ENCODE results near the gene CCDC27.

Gene CCDC27

DNA sequence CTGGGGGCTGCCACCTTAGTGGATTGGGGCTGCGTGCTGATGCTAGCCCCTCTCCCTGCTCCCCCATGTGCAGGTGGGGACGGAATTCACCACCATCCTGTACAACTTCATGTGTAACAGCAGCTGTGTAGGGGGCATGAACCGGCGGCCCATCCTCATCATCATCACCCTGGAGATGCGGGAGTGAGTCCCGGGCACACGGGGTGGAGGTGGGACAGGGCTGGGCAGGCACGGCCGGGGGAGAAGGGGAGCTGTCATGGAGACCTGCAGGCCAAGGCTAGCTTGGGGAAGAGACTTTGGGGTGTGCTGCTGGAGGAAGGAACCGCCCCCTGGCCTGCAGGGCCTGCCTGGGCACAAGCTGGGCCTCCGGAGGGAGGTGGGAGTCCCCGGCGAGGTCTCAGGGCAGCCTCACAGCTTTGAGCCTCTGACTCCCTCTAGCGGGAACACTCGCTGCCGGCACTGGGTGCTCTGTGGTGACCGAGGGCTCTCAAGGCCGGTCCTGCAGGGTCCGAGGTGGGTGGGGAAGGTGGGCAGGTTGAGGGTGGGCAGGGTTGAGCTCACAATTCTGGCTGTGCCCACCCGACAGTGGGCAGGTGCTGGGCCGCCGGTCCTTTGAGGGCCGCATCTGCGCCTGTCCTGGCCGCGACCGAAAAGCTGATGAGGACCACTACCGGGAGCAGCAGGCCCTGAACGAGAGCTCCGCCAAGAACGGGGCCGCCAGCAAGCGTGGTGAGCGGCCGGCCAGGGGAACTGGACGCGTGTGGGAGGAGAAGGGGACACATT, 25.0 kb upstream of the CCDC27 start:
- in situ Hi-C loops (cut with HindIII; ENCODE audit: low pct_unique_long_range_greater_than_20kb, low sequenced_read_pairs) = no loop called here
- no peak for TF ChIP-seq JUND (IDR thresholded peaks at IDR 0.05; ENCODE audit: low read depth)

DNA sequence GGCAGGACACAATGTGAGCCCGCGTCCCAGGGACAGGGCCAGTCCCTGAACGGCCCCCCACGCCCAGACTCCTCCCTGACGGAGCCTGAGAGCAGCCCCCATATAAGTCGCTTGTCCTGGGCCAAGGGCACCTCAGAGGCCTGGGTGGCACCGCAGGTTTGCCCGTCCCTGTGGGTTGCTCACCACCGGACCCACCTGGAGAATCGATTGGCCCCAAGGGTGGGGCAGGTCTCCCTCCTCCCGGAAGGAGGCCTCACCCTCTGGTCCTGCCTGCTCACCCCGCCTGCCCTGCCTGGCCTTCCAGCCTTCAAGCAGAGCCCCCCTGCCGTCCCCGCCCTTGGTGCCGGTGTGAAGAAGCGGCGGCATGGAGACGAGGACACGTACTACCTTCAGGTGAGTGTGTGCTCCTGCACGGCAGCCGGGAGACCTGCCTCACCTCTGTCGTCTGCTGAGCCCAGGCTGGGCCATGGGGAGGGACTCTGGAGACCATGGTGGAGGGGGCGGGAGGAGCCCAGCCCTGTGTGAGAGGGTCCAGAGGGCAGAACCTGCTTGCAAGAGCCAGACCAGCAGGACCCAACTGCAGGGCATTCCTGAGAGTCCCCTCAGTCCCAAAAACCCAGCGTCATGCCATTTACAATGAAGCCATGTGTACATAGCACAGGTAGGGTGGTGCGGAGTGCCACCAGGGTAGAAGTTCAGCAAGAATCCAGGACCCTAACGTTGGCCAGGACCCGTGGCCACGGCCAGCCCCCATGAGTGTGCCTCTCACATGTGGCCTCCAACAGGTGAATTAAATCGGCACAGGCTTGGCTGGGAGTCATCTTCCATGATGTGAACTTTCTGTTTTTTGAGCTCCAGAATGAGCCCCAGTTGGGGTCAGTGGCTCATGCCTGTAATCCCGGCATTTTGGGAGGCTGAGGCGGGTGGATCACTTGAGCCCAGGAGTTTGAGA, 24.1 kb upstream of the CCDC27 start:
- no peak for DNase-seq (ENCODE audit: low read depth in 1 of 2, low spot score in 1 of 2)
- in situ Hi-C loops (cut with HindIII; ENCODE audit: low pct_unique_long_range_greater_than_20kb, low sequenced_read_pairs) = no loop called here
- TF ChIP-seq JUND (IDR thresholded peaks at IDR 0.05; ENCODE audit: low read depth) = no peak

More for the DNA sequence above, 25.0 kb upstream of the CCDC27 start:
- DNase-seq (ENCODE audit: low read depth in 1 of 2, low spot score in 1 of 2) = no peak

DNA sequence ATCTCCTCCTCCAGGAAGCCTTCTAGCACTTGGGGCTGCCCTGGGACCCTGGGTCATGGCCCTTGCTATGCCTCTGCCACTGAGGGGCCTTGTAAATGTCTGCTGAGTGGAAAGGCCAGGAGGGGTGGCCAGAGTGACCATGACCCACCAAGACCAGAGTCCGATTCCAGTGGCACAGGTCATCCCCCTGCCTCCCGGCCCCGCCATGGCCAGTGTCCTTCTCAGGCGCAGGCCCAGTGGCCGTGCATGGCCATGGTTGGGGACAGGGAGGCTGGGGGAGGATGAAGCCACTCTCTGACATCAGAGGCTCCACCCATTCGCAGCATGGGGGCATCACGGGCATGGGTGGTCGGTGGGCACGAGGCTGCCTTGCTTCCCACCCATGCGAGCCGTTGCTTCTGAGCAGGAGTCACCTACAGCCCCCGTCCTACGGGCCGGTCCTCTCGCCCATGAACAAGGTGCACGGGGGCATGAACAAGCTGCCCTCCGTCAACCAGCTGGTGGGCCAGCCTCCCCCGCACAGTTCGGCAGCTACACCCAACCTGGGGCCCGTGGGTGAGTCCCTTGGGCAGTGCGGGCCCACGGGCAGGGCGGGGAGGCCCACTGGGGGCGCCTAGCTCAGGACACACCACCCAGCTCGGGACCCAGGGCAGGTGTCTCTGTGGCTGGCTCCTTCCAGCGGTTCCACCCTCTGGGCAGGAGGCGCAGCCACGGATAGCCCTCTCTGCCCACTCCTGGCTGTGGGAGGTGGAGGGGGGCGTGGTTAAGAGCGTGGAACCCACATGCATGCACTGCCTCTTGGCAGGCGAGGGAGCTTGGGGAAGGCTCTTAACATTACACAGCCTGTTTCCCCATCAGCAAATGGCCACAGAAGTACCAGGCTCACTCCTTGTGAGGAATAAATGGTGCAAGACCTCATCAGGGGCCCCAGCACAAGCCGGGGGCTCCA, 22.4 kb upstream of the CCDC27 start:
- in situ Hi-C loops (cut with HindIII; ENCODE audit: low pct_unique_long_range_greater_than_20kb, low sequenced_read_pairs) = no loop called here
- TF ChIP-seq JUND (IDR thresholded peaks at IDR 0.05; ENCODE audit: low read depth) = no peak
- DNase-seq (ENCODE audit: low read depth in 1 of 2, low spot score in 1 of 2) = no peak

DNA sequence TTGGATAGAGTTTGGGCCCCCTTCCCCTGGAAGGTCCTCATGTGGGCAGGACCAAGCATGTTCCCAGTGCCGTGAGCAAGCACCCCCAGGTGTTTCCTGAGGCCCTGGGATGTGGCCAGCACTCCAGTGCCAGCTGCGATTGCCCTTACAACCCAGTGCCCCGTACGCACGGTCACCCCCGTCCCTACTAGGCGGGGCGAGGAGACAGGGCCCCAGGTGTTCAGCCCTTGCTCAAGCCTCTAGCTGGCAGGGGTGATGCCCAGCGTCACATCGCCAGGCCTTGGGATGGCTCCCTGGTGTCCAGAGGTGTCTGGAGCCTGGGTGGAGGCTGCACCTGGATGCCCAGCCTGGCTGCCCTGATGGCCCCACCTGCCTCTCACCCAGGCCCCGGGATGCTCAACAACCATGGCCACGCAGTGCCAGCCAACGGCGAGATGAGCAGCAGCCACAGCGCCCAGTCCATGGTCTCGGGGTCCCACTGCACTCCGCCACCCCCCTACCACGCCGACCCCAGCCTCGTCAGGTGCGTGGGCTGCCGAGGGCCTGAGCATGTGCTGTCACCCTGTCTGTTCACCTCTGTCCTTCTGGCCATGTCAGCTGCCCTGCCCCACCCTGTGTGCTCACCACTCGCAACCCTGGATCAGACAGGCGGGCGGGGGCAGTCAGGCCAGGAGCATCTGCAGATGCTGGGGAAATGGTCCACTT, 21.6 kb upstream of the CCDC27 start:
- TF ChIP-seq JUND (IDR thresholded peaks at IDR 0.05; ENCODE audit: low read depth) = no peak
- no peak for DNase-seq (ENCODE audit: low read depth in 1 of 2, low spot score in 1 of 2)
- in situ Hi-C loops (cut with HindIII; ENCODE audit: low pct_unique_long_range_greater_than_20kb, low sequenced_read_pairs) = no loop called here

DNA sequence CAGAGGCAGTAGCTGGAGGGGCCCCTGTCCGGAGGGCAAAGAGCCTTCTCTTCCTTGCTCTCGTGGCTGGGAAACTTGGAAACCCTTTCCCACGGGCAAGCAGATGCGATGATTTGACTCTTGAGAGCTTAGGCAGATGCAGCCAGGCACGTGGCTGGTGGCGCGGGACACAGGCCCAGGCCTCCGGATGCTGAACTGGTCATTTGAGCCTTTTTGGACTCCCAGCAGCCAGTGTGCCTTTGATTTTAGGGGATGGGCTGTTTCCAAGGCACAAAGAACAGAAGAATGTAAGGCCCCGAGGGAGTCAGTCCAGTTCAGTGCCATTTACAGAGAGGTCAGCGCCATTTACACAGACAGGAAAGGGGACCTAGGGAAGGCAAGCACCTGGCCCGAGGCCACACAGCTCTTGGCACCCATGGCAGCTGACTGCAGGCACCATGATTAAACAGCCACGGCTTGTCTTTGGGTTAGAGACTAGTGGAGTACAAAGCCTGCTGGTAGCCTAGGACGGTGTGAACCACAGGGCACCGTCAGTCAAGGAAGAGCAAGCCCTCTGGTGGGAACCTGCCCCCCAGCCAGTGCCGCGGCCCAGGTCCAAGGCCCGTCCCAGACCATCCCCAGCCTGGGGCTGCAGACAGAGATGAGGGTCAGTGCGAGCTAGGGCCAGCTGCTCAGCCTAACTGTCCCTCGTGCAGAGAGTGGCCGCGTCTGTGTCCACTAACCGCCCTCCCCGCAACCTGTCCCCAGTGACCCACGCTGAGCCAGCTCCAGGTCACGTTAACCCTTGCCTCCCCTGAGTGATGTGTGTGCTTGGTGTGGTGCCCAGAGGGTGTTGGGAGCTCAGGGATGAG, 20.4 kb upstream of the CCDC27 start:
- no peak for TF ChIP-seq JUND (IDR thresholded peaks at IDR 0.05; ENCODE audit: low read depth)
- no peak for DNase-seq (ENCODE audit: low read depth in 1 of 2, low spot score in 1 of 2)
- in situ Hi-C loops (cut with HindIII; ENCODE audit: low pct_unique_long_range_greater_than_20kb, low sequenced_read_pairs) = no loop called here

DNA sequence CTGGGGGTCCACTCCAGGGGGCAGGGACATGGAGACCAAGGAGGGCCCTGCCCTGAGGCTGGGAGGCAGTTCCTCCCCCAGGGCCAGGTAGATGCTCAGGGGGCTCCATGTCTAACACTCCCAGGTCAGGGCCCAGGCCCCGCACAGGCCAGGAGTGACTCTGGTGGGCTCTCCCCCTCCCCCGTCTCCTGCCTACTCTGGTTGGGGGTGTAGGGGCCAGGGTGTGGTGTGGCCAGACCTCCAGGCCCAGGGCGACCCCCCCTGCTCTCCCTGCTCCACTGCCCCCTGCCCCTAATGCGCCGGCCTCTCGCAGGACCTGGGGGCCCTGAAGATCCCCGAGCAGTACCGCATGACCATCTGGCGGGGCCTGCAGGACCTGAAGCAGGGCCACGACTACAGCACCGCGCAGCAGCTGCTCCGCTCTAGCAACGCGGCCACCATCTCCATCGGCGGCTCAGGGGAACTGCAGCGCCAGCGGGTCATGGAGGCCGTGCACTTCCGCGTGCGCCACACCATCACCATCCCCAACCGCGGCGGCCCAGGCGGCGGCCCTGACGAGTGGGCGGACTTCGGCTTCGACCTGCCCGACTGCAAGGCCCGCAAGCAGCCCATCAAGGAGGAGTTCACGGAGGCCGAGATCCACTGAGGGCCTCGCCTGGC, 19.7 kb upstream of the CCDC27 start:
- no peak for DNase-seq (ENCODE audit: low read depth in 1 of 2, low spot score in 1 of 2)
- in situ Hi-C loops (cut with HindIII; ENCODE audit: low pct_unique_long_range_greater_than_20kb, low sequenced_read_pairs) = no loop called here
- TF ChIP-seq JUND (IDR thresholded peaks at IDR 0.05; ENCODE audit: low read depth) = no peak

DNA sequence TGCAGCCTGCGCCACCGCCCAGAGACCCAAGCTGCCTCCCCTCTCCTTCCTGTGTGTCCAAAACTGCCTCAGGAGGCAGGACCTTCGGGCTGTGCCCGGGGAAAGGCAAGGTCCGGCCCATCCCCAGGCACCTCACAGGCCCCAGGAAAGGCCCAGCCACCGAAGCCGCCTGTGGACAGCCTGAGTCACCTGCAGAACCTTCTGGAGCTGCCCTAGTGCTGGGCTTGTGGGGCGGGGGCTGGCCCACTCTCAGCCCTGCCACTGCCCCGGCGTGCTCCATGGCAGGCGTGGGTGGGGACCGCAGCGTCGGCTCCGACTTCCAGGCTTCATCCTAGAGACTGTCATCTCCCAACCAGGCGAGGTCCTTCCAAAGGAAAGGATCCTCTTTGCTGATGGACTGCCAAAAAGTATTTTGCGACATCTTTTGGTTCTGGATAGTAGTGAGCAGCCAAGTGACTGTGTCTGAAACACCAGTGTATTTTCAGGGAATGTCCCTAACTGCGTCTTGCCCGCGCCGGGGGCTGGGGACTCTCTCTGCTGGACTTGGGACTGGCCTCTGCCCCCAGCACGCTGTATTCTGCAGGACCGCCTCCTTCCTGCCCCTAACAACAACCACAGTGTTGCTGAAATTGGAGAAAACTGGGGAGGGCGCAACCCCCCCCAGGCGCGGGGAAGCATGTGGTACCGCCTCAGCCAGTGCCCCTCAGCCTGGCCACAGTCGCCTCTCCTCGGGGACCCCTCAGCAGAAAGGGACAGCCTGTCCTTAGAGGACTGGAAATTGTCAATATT, 19.0 kb upstream of the CCDC27 start:
- TF ChIP-seq JUND (IDR thresholded peaks at IDR 0.05; ENCODE audit: low read depth) = no peak
- in situ Hi-C loops (cut with HindIII; ENCODE audit: low pct_unique_long_range_greater_than_20kb, low sequenced_read_pairs) = no loop called here
- no peak for DNase-seq (ENCODE audit: low read depth in 1 of 2, low spot score in 1 of 2)

DNA sequence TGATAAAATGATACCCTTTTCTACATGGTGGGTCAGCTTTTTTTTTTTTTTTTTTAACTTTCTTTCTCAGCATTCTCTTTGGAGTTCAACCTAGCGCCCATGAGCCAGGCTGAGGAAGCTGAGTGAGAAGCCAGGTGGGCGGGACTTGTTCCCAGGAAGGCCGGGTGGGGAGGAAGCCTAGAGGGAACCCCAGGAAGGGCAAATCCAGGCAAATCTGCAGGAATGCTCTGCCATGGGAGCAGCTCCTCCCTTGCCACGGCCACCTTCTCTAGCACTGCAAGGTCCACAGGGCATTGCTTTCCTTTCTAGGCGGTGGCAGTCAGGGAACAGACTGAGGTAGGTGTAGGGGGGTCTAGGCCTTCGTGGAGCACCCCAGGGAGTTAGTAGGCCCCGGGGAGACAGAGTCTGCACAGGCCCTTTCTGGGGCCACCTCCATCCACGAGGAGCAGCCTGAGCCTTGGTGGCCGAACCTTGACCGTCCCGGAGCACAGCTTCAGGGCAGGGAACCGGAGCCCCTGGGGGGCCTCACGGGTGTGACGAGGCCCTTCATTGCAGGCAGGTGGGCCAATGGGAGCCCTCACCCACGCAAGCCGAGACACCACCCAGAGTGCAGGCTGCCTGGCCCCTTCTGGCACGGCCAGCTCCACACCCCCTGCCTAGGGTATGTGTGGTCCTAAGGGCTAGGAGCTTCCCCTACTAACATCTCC, 18.2 kb upstream of the CCDC27 start:
- no peak for TF ChIP-seq JUND (IDR thresholded peaks at IDR 0.05; ENCODE audit: low read depth)
- DNase-seq (ENCODE audit: low read depth in 1 of 2, low spot score in 1 of 2) = no peak
- in situ Hi-C loops (cut with HindIII; ENCODE audit: low pct_unique_long_range_greater_than_20kb, low sequenced_read_pairs) = no loop called here

DNA sequence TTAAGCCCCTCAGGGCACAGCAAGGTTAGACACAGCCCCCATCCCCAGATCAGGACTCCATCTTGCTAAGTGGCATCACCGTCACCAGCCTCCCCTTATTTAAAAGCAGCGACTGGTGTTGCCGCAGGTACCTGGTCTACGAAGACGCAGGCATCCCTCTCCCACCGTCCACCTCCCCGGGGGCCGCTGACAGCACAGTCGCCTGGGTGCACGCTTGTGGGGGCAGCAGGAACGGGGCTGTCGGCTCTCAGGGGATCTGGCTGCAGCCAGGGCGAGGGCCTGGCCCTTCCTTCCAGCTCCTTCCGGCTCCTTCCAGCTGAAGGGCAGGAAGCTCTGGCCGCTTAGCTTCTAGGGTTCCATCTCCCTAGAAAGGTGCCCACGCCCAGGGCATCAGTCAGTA, 17.6 kb upstream of the CCDC27 start:
- no peak for DNase-seq (ENCODE audit: low read depth in 1 of 2, low spot score in 1 of 2)
- TF ChIP-seq JUND (IDR thresholded peaks at IDR 0.05; ENCODE audit: low read depth) = no peak
- in situ Hi-C loops (cut with HindIII; ENCODE audit: low pct_unique_long_range_greater_than_20kb, low sequenced_read_pairs) = no loop called here

Data from T47D (cell line).